Measurements from ENCODE around the gene ZNF225.
"Not testable (repeated sequence)": the region's sequence is repeated elsewhere in the genome, so short reads cannot be mapped to it uniquely, and the experiment has no call there.

Gene ZNF225

GRCh38 chr19:44164327-44164672, 51.1 kb downstream of the ZNF225 start:
- DNase-seq, result no peak

DNA sequence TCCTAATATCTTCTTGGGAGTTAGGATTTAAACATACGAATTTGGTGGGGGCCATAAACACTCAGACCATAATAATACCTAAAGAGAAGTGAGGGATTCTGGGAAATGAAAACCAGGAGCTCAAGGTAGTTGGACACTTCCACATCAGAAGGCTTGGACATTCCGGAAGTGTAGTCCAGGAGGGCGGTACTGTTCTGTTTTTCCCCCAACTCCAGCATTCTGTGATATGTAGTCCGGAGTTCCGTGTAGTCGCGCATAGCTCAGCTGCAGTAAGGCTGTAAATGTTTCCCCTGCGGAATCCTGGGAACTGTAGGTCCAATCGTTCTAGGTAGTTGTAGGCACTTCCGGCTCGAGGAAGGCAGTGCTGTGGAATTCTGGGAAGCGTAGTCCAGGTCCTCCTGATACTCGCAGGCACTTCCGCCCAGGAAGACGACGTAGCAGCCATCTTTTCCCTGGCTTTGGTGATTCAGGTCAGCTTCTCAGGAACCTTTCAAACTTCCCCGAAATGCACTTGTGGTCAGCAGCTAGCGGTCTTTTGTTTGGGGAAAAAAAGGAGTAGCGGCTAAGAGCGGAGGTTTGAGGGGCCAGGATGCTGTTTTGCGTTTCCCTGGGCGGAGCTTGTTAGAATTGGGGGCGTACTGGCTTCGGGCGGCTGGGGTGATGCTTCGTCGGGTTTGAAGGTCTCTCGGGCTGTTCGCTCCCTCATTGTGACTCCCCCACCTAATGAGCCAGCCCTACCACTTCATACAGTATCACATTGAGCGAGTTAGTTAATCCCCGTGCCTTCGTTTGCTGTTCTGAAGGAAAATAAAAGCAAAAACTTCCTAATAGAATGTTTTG, 51.7 kb downstream of the ZNF225 start, which contains the start of gene ZNF226:
Gene ZNF226, plus strand, starts transcription at position 428 of the 840 bp plus-strand sequence. CDS start 4,981 bp downstream, outside the sequence.
- DNase-seq, result peak; percentile 98

DNA sequence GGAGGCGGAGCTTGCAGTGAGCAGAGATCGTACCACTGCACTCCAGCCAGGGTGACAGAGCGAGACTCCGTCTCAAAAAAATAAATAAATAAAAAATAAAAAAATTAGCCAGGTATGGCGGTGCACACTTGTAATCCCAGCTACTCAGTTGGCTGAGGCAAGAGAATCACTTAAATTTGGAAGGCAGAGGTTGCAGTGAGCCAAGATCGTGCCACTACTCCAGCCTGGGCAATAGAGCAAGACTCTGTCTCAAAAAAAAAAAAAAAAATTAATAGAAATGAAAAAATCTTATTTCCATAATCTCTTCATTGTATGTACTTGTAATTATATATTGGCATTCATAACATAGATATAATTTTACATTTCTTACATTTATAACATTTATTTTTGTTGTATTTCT, 57.5 kb downstream of the ZNF225 start:
- not testable (repeated sequence) for DNase-seq

- no peak for DNase-seq
Observed at GRCh38 chr19:44176590-44176989, 63.4 kb downstream of the ZNF225 start.

DNA sequence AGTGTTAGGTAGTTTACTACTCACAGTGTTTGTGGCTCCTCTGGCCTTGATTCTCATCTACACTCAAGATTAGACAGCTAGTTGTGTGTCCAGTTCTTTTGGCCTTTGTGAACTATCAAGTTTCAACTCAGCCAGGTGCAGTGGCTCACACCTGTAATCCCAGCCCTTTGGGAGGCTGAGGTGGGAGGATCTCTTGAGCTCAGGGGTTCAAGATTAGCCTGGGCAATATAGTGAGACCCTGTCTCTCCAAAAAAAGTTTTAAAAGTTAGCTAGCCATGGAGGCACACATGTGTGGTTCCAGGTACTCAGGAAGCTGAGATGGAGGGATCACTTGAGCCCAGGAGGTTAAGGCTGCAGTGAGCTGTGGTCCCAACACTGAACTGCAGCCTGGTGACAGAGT, 67.8 kb downstream of the ZNF225 start:
- DNase-seq, result no peak

DNA sequence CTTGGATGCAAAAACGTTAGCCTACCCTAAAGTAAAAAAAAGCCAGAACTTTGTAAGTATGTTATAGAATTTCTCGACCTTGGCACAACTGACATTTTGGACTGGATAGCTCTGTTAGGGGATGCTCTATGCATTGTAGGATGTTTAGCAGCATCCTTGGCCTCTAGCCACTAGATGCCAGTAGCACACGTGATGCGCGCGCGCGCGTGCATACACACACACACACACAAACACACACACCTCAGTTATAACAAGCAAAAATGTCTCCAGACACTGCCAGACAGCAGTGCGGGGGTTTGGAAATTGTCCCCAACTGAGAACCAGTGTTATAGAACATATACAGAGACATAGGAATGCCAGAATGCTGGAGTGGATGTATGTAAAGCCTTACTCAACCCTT, 68.9 kb downstream of the ZNF225 start:
- no peak for DNase-seq
